GM12891 (cell line): ENCODE measurements around the gene DLST.

Experiments
- DNase-seq: peaks from one replicate; pipeline ENCODE4 v3.0.0; 2011; ENCODE audit warnings: low spot score; ENCODE audit not compliant: insufficient read length
- FAIRE-seq: peaks from 2 replicates; lab custom pipeline; 2011; peaks lifted over from hg19 to GRCh38; lab: Jason Lieb, UNC
- PAX5 ChIP-seq: IDR thresholded peaks from 2 replicates; pipeline ENCODE4 v1.6.1; 2011; ENCODE audit warnings: low read length, moderate library complexity, mild to moderate bottlenecking; ENCODE audit not compliant: insufficient read depth, severe bottlenecking
- POLR2A ChIP-seq: IDR thresholded peaks from 2 replicates; pipeline ENCODE4 v1.6.1; 2011; ENCODE audit warnings: low read depth, low read length, control low read depth
- POLR2AphosphoS5 ChIP-seq: IDR thresholded peaks from 2 replicates; pipeline ENCODE4 v1.6.1; 2011; ENCODE audit warnings: low read depth, low read length, control low read depth
- POU2F2 ChIP-seq: IDR thresholded peaks from 2 replicates; pipeline ENCODE4 v1.6.1; 2011; ENCODE audit warnings: low read depth, mild to moderate bottlenecking, control low read depth, low read length, moderate library complexity
- SPI1 ChIP-seq: IDR thresholded peaks from 2 replicates; pipeline ENCODE4 v1.6.1; 2011; ENCODE audit warnings: low read depth, low read length, control low read depth
- TAF1 ChIP-seq: IDR thresholded peaks from 2 replicates; pipeline ENCODE4 v1.6.1; 2011; ENCODE audit warnings: low read depth, low read length, control low read depth

DLST gene

DNA sequence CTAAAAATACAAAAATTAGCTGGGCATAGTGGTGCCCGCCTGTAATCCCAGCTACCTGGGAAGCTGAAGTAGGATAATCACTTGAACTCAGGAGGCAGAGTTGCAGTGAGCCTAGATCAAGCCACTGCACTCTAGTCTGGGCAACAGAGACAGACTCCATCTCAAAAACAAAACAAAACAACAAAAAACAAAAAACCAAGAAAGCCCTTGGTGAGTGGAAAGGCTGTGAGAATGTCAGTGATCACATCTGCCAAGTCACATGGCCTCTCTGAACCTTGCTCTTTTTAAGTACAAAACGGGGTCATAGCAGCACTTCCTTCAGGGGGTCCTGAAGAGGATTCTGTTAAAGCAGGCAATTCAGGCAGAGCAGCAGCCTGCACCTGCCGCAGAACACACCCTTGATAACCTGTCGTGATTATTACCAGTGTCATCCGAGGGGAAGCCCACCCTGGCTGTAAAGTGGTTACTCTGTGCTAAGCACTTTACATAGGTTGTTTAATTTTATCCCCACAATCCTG is 31.7 kb downstream of the DLST start:
- TF ChIP-seq POLR2AphosphoS5: no peak
- no peak for TF ChIP-seq POU2F2
- no peak for TF ChIP-seq POLR2A
- no peak for TF ChIP-seq SPI1
- no peak for TF ChIP-seq TAF1
- TF ChIP-seq PAX5: no peak
- DNase-seq (no peak), FAIRE-seq (no peak)

- no peak for TF ChIP-seq POLR2AphosphoS5
- no peak for TF ChIP-seq PAX5
- TF ChIP-seq SPI1: no peak
- TF ChIP-seq POLR2A: no peak
- no peak for TF ChIP-seq POU2F2
- TF ChIP-seq TAF1: no peak
- FAIRE-seq (peak; percentile 81), DNase-seq (no peak)
Observed at GRCh38 chr14:74913986-74914573, 32.4 kb downstream of the DLST start.

- DNase-seq (no peak), FAIRE-seq (no peak)
- TF ChIP-seq TAF1 (no peak), POU2F2 (no peak), SPI1 (no peak), POLR2AphosphoS5 (no peak), POLR2A (no peak), PAX5 (no peak)
Observed at GRCh38 chr14:74915426-74915825, 33.7 kb downstream of the DLST start.

DNA sequence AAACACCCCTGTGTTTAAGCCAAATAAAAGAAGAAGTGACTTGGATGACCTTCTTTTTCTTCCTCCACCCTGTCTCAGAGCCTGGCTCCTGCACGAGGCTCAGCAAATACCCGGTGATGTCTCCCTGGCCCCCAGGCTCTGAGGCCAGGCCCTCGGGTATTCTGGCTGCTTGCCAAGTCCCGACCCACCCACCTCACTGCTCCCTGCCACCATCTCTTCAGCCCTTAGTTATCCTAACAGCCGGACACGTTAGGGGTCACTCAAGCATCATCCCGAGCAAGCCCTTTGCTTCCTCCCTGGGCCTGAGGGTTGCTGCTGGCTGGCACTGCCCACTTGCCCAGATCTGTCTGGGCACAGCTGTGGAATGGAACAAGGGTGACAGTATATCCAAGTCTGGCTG is 34.1 kb downstream of the DLST start:
- FAIRE-seq (no peak), DNase-seq (no peak)
- TF ChIP-seq PAX5 (no peak), POU2F2 (no peak), SPI1 (no peak), POLR2A (no peak), TAF1 (no peak), POLR2AphosphoS5 (no peak)

- FAIRE-seq: no peak
- DNase-seq: no peak
- TF ChIP-seq POU2F2 (no peak), POLR2A (no peak), SPI1 (no peak), PAX5 (no peak), TAF1 (no peak), POLR2AphosphoS5 (no peak)
Observed at GRCh38 chr14:74917178-74917543, 35.4 kb downstream of the DLST start.

DNA sequence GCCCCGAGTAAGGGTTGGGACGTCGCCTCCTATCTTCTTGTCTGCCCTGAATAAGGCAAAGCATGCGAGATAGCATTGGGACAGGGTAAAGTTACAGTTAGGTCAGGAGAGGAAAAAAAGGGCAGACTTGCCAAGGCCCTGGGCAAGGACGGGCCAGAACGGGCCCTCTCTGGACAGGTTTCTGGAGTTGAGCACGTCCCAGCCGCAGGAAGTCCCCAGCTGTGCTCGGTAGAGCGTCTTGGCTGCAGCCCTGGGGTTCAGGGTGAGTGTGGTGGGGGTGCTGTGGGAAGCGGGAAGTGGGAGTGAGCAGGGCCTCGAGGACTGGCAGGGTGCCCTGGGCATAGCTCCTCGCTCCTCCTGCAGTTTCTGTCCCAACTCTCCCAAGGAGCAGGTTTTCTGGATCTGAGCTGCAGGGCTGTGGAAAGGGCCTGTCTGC is 35.9 kb downstream of the DLST start:
- TF ChIP-seq POLR2A: no peak
- no peak for TF ChIP-seq SPI1
- TF ChIP-seq TAF1: no peak
- no peak for TF ChIP-seq POLR2AphosphoS5
- TF ChIP-seq PAX5: no peak
- TF ChIP-seq POU2F2: no peak
- FAIRE-seq: no peak
- DNase-seq: no peak

GRCh38 chr14:74918380-74918779 is 36.7 kb downstream of the DLST start:
- FAIRE-seq: no peak
- TF ChIP-seq POLR2A (no peak), POLR2AphosphoS5 (no peak), POU2F2 (no peak), TAF1 (no peak), PAX5 (no peak), SPI1 (no peak)
- no peak for DNase-seq

GRCh38 chr14:74919421-74920165 is 37.9 kb downstream of the DLST start:
- FAIRE-seq (no peak), DNase-seq (no peak)
- no peak for TF ChIP-seq PAX5
- TF ChIP-seq TAF1: no peak
- no peak for TF ChIP-seq POU2F2
- no peak for TF ChIP-seq POLR2A
- TF ChIP-seq SPI1: no peak
- TF ChIP-seq POLR2AphosphoS5: no peak

- TF ChIP-seq SPI1 (no peak), PAX5 (no peak), POLR2AphosphoS5 (no peak), POU2F2 (no peak), POLR2A (no peak), TAF1 (no peak)
- FAIRE-seq (no peak), DNase-seq (no peak)
Observed at GRCh38 chr14:74920281-74920680, 38.6 kb downstream of the DLST start.

GRCh38 chr14:74921053-74921620 is 39.4 kb downstream of the DLST start:
- FAIRE-seq: no peak
- TF ChIP-seq POLR2AphosphoS5 (no peak), POLR2A (no peak), PAX5 (no peak), SPI1 (no peak), POU2F2 (no peak)
- no peak for DNase-seq
